ENCODE results near the gene DOCK2.
A peak's percentile ranks its signal among the peaks of the same experiment; 100 is the strongest.
"Not testable (repeated sequence)": the region's sequence is repeated elsewhere in the genome, so short reads cannot be mapped to it uniquely, and the experiment has no call there.

Gene DOCK2

GRCh38 chr5:169950333-169950732 is 313.3 kb downstream of the DOCK2 start:
- TF ChIP-seq CTCF (IDR thresholded peaks at IDR 0.05; ENCODE audit: insufficient read depth, low read depth, low read length, missing control alignments), result no peak
- no peak for DNase-seq (ENCODE audit: low read depth)
- no peak overlapping the region for H3K4me3 ChIP-seq (ENCODE audit: low read length)

- DNase-seq (ENCODE audit: low read depth), result peak; percentile 27
- H3K4me3 ChIP-seq (ENCODE audit: low read length), result not testable (repeated sequence)
Measured at GRCh38 chr5:169953196-169953595, 316.1 kb downstream of the DOCK2 start.

- H3K4me3 ChIP-seq (ENCODE audit: low read length), result no peak overlapping the region
- no peak for DNase-seq (ENCODE audit: low read depth)
- TF ChIP-seq CTCF (IDR thresholded peaks at IDR 0.05; ENCODE audit: insufficient read depth, low read depth, low read length, missing control alignments), result no peak
Measured at GRCh38 chr5:169954786-169955185, 317.7 kb downstream of the DOCK2 start.

GRCh38 chr5:169956126-169956525 is 319.1 kb downstream of the DOCK2 start:
- H3K4me3 ChIP-seq (ENCODE audit: low read length), result no peak overlapping the region
- no peak for TF ChIP-seq CTCF (IDR thresholded peaks at IDR 0.05; ENCODE audit: insufficient read depth, low read depth, low read length, missing control alignments)
- DNase-seq (ENCODE audit: low read depth), result no peak

GRCh38 chr5:169956756-169957155 is 319.7 kb downstream of the DOCK2 start:
- H3K4me3 ChIP-seq (ENCODE audit: low read length), result no peak overlapping the region
- peak; percentile 31 for DNase-seq (ENCODE audit: low read depth)
- TF ChIP-seq CTCF (IDR thresholded peaks at IDR 0.05; ENCODE audit: insufficient read depth, low read depth, low read length, missing control alignments), result no peak

- TF ChIP-seq CTCF (IDR thresholded peaks at IDR 0.05; ENCODE audit: insufficient read depth, low read depth, low read length, missing control alignments), result no peak
- no peak overlapping the region for H3K4me3 ChIP-seq (ENCODE audit: low read length)
- DNase-seq (ENCODE audit: low read depth), result no peak
Measured at GRCh38 chr5:169958278-169958677, 321.2 kb downstream of the DOCK2 start.

GRCh38 chr5:169960659-169961058 is 323.6 kb downstream of the DOCK2 start:
- H3K4me3 ChIP-seq (ENCODE audit: low read length), result no peak overlapping the region
- no peak for TF ChIP-seq CTCF (IDR thresholded peaks at IDR 0.05; ENCODE audit: insufficient read depth, low read depth, low read length, missing control alignments)
- DNase-seq (ENCODE audit: low read depth), result peak; percentile 66

- TF ChIP-seq CTCF (IDR thresholded peaks at IDR 0.05; ENCODE audit: insufficient read depth, low read depth, low read length, missing control alignments), result no peak
Measured at GRCh38 chr5:169964246-169964645, 327.2 kb downstream of the DOCK2 start.

More at GRCh38 chr5:169964246-169964645, 327.2 kb downstream of the DOCK2 start:
- H3K4me3 ChIP-seq (ENCODE audit: low read length), result no peak overlapping the region
- DNase-seq (ENCODE audit: low read depth), result no peak
